NCI-H345 treated with DMSO at 0.1 percent for 48 hours (cell line): ENCODE measurements around the gene TRPC4AP.
A peak's percentile ranks its signal among the peaks of the same experiment; 100 is the strongest.

ENCODE experiments used
- DNase-seq: peaks from one replicate; lab custom pipeline; 2025; ENCODE audit not compliant: unreplicated experiment; lab: John Stamatoyannopoulos, UW

Gene TRPC4AP

DNA sequence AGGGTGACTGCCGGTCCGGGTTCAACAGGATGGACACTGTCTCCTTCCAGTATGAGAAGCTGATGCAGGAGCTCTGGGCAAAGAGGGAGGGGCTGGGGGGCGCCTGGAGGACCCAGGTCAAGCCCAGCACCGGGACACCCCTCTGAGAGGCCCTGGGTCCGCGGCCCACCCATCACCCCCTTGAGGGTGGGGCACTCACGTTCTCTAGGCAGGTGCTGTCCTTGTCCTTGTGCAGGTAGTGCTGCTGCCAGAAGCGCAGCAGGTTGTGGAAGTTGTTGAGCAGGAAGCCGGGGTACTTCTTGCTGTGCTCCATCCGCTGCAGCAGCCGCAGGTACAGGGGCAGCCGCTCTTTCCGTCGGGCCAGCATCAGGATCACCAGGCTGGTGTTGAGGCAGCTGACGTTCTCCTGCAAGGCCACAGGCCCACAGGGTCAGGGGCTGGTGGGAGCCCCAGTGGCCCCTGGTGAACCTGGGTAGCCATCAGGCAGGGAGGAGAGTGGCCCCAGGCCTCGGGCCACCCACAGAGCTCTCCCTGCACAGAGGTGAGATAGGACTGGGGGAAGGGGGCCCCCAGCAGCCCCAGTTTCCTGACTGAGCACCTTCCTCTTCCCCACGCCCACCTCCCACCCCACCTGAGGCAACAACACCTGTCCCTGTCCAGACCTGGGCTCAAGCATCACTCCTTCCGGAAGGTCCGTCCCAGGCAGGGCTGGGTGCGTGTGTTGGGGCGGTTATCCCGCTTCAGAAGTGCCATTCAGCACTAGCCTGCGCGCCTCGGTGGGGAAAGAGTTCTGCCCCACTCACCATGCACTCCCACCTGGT lies 89.2 kb downstream of the TRPC4AP start:
- no peak for DNase-seq

DNA sequence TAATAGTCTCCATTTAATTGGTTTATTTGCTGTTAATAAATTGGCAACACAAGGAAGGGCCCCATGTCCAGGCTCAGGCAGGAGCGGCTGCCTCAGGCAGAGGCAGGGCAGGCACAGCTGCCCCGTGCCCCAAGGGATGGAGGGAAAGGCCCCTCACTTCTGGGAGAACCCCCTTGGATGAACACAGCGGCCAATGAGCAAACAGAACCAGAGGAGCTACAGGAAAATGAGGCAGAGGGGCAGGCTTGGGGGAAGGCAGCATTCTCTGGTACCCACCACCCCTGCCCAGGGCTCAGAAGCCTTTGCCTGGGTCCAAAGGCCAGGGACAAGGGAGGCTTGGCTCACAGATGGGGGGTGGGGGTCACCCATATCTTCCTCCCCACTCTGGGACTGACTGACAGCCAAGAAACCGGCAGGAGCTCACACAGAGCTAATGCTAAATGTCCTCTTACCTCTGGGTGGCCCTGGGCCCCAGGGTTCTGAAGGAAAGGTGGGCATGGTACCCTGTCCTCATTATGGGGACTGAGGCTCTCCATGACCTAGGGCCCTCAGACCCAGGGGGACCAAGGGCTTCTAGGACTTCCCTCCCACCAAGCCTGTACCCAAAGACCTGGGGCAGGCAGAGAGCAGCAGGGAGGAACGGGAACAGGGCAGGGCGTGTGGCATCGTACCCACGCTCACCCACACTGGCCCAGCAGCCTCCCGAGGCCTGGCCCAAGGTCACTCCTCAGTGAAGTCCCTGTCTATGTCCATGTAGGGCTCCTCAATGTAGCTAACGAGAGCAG lies 90.0 kb downstream of the TRPC4AP start:
- no peak for DNase-seq

DNA sequence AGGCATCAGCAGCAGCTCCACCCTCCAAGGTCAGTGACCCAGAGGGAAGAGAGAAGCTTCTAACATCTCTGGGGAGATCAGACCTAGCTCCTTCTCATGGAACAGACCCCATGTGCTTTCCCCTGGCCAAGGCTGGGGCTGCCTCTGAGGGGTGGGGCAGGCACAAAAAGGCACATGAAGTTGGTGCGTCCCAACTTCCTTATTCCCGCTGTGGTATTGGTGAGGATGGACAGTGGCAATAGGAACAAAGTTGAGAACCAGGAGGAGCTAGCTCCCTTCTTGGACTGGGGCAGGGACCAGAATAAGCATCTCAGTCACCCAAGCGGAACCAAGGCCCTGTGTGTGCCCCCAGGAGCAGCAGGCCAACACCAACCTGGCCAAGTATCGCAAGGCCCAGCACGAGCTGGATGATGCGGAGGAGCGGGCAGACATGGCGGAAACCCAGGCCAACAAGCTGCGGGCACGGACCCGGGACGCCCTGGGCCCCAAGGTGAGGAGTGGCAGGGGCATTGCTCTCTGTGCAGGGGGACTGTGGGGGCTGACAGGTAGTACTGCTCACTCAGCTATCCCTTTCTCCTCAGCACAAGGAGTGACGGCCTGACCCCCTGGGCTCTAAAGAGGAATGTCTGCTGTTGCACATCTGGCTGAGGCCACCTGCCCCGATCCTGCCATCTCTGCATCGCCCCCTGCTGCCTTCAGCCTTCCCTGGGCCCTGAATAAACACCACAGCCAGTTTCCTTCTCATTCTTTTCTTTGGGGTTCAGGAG lies 90.8 kb downstream of the TRPC4AP start:
- DNase-seq = no peak

GRCh38 chr20:35000922-35001595 lies 91.5 kb downstream of the TRPC4AP start:
- no peak for DNase-seq

DNA sequence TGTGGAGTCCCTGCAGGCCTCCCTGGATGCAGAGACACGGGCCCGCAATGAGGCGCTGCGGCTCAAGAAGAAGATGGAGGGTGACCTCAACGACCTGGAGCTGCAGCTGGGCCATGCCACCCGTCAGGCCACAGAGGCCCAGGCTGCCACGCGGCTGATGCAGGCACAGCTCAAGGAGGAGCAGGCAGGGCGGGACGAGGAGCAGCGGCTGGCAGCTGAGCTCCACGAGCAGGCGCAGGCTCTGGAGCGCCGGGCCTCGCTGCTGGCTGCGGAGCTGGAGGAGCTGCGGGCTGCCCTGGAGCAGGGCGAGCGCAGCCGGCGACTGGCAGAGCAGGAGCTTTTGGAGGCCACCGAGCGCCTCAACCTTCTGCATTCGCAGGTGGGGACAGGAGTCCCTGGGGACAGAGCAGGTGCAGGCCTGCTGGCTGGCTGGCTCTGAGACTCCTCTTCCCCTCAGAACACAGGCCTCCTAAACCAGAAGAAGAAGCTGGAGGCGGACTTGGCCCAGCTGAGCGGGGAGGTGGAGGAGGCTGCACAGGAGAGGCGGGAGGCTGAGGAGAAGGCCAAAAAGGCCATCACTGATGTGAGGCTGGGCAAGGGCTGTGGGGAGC lies 92.2 kb downstream of the TRPC4AP start:
- DNase-seq = peak; percentile 4

GRCh38 chr20:34999782-35000181 lies 92.8 kb downstream of the TRPC4AP start:
- DNase-seq = no peak

- DNase-seq = no peak
Observed at GRCh38 chr20:34999021-34999451, 93.6 kb downstream of the TRPC4AP start.

DNA sequence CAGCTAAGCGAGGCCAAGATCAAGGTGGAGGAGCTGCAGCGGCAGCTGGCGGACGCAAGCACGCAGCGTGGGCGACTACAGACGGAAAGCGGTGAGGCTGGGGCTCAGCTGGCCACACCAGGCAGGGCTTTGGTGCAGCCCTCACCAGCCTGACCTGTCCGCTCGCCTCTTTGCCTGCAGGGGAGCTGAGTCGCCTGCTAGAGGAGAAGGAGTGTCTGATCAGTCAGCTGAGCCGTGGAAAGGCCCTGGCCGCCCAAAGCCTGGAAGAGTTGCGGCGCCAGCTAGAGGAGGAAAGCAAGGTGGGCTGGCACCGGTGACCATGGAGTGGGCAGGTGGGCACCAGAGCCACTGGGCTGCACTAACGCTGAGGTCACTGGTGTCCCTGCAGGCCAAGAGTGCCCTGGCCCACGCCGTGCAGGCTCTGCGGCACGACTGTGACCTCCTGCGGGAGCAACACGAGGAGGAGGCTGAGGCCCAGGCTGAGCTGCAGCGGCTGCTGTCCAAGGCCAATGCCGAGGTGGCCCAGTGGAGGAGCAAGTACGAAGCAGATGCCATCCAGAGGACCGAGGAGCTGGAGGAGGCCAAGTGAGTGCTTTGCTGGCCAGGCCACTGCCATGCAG lies 94.2 kb downstream of the TRPC4AP start:
- DNase-seq = no peak

GRCh38 chr20:34997774-34998173 lies 94.8 kb downstream of the TRPC4AP start:
- DNase-seq = no peak

DNA sequence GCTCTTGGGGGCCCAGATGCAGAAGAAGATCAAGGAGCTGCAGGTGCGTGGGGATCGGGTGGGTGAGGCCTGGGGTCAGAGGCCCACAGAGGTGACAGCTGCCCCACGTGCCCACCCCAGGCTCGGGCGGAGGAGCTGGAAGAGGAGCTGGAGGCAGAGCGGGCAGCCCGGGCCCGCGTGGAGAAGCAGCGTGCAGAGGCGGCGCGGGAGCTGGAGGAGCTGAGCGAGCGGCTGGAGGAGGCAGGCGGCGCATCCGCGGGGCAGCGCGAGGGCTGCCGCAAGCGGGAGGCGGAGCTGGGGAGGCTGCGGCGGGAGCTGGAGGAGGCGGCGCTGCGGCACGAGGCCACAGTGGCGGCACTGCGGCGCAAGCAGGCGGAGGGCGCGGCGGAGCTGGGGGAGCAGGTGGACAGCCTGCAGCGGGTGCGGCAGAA lies 95.5 kb downstream of the TRPC4AP start:
- no peak for DNase-seq

DNA sequence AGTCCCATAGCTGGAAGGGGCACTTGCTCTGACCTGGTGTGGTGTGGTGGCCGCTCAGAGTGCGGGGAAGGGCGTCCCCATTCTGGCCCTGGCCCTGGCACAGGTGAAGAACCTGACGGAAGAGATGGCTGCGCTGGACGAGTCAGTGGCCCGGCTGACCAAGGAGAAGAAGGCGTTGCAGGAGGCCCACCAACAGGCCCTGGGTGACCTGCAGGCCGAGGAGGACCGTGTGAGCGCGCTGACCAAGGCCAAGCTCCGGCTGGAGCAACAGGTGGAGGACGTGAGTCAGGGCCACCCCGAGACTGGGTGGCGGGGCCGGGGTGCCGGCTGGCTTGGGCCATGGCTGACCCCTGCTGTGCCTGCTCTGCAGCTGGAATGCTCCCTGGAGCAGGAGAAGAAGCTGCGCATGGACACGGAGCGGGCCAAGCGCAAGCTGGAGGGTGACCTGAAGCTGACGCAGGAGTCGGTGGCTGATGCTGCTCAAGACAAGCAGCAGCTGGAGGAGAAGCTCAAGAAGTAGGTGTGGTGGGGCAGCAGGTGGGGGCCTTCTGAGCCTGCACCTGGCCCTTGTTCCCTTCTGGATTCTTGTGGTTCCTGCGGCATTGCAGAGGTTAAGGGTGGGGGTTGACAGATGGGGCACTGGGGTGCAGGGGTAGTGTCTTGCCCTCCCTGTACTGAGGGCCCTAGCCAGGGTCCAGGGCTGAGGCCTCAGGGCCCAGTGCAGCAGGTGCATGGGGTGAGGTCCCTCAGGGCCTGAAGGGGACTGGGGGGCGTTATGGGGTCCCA lies 96.2 kb downstream of the TRPC4AP start:
- no peak for DNase-seq

GRCh38 chr20:34995696-34996095 lies 96.9 kb downstream of the TRPC4AP start:
- DNase-seq = no peak

- no peak for DNase-seq
Observed at GRCh38 chr20:34995192-34995591, 97.4 kb downstream of the TRPC4AP start.

DNA sequence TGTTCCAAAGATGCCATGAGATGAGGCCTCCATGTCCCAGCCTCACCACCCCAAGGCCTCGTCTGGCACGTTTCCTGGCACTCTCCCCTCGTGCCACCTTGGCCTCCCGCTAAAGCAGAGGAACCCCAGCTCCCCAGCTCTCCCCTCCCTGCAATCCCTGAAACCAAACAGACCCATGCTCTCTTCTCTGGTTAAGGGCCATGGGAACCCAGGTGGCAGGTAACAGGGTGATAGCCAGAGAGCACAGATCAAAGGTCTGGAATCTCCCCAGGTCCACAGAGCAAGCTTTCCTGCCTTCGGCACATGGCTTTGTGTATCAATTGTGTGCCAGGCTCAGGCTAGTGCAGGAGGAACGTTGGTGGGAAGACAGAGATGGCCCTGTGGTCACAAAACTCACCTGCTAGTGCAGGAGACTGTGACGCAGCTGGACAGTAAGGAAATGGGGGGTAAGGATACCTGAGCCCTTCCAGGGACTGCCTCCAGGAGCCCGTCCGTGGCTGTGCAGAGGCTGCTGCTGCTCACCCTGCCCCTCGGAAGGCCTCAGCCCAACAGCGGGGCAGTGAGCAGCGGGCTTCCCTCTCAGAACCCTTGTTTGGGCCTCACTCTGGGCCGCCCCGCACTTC lies 98.0 kb downstream of the TRPC4AP start:
- no peak for DNase-seq

- DNase-seq = no peak
Observed at GRCh38 chr20:34993941-34994508, 98.6 kb downstream of the TRPC4AP start.

- DNase-seq = no peak
Observed at GRCh38 chr20:34992751-34993417, 99.7 kb downstream of the TRPC4AP start.

DNA sequence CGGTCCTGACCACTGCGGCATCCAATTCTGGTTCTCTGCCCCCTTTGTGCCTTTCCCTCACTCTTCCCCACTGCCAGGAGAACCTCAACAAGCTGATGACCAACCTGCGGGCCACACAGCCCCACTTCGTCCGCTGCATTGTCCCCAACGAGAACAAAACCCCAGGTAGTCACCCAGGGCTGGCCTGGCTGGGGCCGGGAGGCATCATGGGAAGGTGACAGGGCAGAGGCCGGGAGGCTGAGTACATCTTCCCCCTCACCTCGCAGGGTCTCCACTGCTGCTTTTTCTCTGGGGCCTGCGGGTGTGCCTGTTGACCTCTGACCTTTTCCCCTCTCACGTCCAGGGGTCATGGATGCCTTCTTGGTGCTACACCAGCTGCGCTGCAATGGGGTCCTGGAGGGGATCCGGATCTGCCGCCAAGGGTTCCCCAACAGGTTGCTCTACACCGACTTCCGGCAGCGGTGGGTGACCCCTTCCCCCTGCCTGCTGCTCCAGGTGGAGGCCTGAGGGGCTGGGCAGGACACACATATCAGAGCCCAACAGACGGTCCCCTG lies 101.9 kb downstream of the TRPC4AP start:
- no peak for DNase-seq

GRCh38 chr20:34990231-34990630 lies 102.4 kb downstream of the TRPC4AP start:
- DNase-seq = no peak
